Right ventricle myocardium inferior (tissue), 1 donor: ENCODE measurements around the gene RSPH6A. TPM values are rescaled to one million over a fixed set of nuclear protein-coding genes. Genes with fewer than 3 reads are reported as not detected.

Experiments
- ATAC-seq: fragments of 200-7000 bp; cut with Tn5 transposase; one replicate; pipeline ENCODE4 v1.9.1; 2020; ENCODE audit warnings: mild to moderate bottlenecking, moderate library complexity
- DNase-seq: peaks from one replicate; pipeline ENCODE4 v3.0.0; 2021; ENCODE audit errors: missing footprints
- intact Hi-C: fragments of 100-400 bp; cut with DNase I; formaldehyde crosslinking; loops from one replicate; pipeline ENCODE4 v1.11.0; 2022
- long read RNA-seq: library from polyadenylated mRNA; unstranded; transcript quantifications from one replicate; pipeline ENCODE4 v2.0.0, GENCODE V29; 2021
- total RNA-seq: library from RNA; stranded (reverse); fragmentation: NEBNext Ultra II Directional; extraction: Animal tissue kit (Norgen Biotek cat#: 25700); gene quantifications from one replicate; pipeline ENCODE4 v1.2.1, GENCODE V29; 2021
- donor health status: DM: no; HTN: yes; CAD: no; lungs with severe emphysema.

Gene RSPH6A
- total RNA-seq = not detected
- long read RNA-seq = 0 reads

DNA sequence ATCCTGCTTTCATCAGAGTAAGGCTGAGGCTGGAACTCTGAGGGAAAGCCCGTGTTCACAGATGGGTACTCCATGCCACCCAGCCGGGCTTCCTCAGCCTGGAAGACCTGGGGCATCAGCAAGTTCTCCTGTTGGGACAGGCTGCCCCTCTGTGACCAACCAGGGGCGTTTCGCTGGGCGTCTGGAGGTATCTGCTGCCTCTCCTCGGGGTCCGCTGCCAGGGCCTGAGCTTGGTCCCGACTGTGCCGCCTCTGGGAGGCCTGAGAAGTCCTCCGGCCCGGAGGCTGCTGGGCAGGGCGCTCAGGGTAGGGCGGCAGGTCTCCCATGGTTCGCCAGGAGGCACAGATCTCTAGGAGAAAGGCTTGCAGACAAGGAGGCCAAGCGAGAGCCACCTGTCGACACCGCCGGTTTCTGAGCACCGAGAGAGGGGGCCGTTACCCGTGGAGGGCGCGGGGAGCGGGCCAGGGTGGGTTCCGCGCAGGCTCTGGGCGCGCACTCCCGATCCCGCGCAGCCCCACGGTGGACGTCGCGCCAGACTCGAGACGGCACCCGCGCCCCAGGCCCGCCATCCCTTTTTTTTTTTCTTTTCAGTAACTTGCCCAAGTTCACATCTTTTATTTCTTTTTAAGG lies at the start of gene RSPH6A:
TSS of gene RSPH6A (minus strand) at position 458 of the 630 bp plus-strand sequence. CDS start at position 326, 132 bp downstream.
- no peak for DNase-seq
- ATAC-seq = no peak
- intact Hi-C loops = loop anchor here (5.0 kb wide), 1 partner anchor 72 kb away; the partner anchor contains the start of gene IRF2BP1

- DNase-seq (no peak), ATAC-seq (no peak)
- intact Hi-C loops = loop anchor here (5.0 kb wide), 1 partner anchor 92 kb away; no protein-coding TSS in a partner anchor
Measured at GRCh38 chr19:45864629-45865082, 49.5 kb upstream of the RSPH6A start.

DNA sequence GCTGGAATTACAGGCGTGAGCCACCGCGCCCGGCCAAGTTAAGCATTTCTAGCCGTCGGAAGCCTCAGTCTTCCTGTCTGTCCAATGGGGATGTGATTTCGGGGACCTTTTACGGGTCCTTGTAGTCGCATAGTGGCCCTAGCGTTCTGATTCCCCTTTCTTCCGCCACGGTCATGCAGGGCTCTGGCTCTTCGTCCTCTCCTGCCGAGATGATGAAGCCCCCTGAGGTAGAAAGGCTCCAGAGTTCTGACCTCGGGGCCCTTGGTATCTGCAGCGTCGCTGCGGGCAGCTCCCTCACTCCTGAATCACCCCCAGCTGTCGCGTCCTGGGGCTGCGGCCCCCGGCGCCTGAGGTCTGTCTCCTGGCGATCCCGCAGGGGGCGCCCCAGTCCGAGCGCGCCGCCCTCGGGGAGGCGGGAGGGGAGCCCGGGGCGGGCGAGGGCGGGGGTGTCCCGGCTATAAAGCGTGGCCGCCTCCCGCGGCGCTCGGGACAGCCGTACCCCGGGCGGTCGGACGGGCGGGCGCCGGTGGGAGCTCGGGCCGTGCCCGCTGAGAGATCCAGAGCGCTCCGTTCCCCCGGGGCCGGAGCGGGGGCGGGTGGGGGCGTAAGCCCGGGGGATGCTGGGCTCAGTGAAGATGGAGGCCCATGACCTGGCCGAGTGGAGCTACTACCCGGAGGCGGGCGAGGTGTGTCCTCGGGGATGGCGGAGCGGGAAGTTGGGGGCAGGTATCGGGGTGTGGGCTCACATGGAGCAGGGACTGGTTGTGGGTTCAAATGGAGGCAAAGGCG lies 48.9 kb upstream of the RSPH6A start, which contains the start of gene FOXA3:
TSS of gene FOXA3 (plus strand) at position 487 of the 789 bp plus-strand sequence. CDS start at position 618, 131 bp downstream.
- ATAC-seq = peak; percentile 18
- intact Hi-C loops = loop anchor here (1.0 to 5.0 kb wide), 3 partner anchors 23 to 92 kb away; partner anchors contain the start of genes IRF2BP1 and MYPOP
- peak; percentile 74 for DNase-seq

DNA sequence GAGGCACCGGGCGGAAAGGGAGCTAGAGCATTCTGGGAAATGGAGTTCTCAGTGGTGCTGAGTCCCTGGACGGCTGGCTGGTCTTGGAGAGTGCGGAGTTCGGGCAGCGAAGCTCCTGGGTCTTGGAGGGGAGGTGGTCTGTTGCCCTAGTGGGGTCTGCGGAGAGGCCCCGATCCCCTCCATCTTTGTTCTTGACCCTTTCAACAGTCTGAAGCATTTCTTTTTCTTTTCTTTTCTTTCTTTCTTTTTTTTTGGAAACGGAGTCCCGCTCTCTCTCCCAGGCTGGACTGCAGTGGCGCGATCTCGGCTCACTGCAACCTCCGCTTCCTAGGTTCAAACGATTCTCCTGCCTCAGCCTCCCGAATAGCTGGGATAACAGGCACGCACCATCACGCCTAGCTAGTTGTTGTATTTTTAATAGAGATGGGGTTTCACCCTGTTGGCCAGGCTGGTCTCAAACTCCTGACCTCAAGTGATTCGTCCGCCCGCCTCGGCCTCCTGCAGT lies 48.3 kb upstream of the RSPH6A start:
- intact Hi-C loops = loop anchor here (1.0 to 5.0 kb wide), 3 partner anchors 23 to 91 kb away; partner anchors contain the start of genes IRF2BP1 and MYPOP
- DNase-seq = no peak
- ATAC-seq = no peak

GRCh38 chr19:45862564-45863334 lies 47.6 kb upstream of the RSPH6A start, which contains the start of gene SYMPK:
Gene SYMPK (minus strand): TSS chr19:45863147. CDS start chr19:45854495, 8,652 bp downstream.
- ATAC-seq (peak; percentile 100), DNase-seq (peak; percentile 99)
- intact Hi-C loops = loop anchor here (1.0 to 5.0 kb wide), 3 partner anchors 24 to 90 kb away; partner anchors contain the start of genes IRF2BP1 and MYPOP

DNA sequence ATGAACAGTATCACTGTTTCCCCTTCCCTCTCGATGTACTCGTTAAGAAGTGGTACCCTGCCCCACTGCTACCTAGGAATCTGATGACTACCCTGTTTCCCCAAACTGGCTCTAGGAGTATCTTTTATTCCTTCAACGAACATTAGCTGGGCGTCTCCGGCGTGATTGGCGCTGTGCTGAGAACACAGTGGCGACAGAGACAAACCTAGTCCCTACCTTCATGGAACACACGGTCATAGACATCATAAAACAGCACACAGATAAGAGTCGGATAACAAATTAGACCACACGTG lies 47.1 kb upstream of the RSPH6A start:
- no peak for ATAC-seq
- no peak for DNase-seq
- intact Hi-C loops = loop anchor here (2.0 to 5.0 kb wide), 2 partner anchors 25 to 90 kb away; partner anchors contain the start of gene IRF2BP1

DNA sequence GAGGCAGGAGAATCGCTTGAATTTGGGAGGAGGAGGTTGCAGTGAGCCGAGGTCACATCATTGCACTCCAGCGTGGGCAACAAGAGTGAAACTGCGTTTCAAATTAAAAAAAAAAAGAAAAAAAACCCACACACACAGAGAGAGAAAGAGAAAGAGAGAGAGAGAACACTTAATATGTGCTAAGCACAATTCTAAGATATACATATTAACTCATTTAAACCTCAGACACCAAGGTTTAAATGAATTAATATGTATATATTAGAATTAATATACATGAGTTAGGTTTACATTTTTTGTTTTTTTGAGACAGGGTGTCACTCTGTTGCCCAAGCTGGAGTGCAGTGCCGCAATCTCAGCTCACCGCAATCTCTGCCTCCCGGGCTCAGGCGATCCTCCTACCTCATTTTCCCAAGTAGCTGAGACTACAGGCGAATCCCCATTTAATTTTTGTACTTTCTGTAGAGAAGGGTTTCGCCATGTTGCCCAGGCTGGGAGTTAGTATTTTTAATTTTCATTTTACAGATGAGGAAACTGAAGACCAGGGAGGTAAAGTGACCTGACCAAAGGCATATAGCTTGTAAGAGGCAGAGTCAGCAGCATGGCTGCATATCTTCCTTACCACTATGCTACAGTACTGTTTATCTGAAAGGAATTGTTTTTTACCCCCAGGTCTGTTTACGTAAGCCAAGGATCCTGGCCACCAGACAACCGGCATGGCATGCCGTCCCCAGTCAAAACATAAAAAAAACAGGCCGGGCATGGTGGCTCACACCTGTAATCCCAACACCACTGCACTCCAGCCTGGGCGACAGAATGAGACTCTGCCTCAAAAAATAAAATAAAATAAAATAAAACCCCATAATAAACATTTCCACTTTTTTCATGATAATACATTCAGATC lies 45.5 kb upstream of the RSPH6A start:
- no peak for ATAC-seq
- intact Hi-C loops = loop anchor here (5.0 kb wide), 1 partner anchor 88 kb away; no protein-coding TSS in a partner anchor

GRCh38 chr19:45854167-45854778 lies 39.2 kb upstream of the RSPH6A start:
- intact Hi-C loops = no loop called here
- DNase-seq (no peak), ATAC-seq (no peak)

More for the DNA sequence above, 45.5 kb upstream of the RSPH6A start:
- DNase-seq = no peak

DNA sequence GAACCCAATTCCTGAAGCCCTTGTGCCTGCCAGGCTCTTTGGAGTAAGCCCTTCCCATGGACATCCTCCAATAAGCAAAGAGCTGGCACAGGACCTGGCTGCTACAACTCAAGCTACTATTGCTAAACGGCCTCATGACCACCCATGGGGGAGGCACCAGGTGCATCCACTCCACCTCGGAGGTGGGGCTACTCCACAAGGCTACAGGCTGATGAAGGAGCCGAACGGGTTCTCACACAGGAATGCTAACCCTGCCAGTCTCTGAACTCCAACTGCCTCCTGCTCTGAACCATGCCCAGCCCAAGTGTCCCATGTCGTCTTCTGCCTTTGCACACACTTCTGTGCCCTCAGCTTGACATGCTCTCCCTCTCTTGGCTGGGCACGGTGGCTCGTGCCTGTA lies 37.9 kb upstream of the RSPH6A start:
- DNase-seq = no peak
- ATAC-seq = no peak
- intact Hi-C loops = no loop called here

- ATAC-seq = no peak
- intact Hi-C loops = no loop called here
- no peak for DNase-seq
Measured at GRCh38 chr19:45852145-45852750, 37.1 kb upstream of the RSPH6A start.

GRCh38 chr19:45848922-45849321 lies 33.8 kb upstream of the RSPH6A start:
- ATAC-seq (no peak), DNase-seq (no peak)
- intact Hi-C loops = no loop called here

DNA sequence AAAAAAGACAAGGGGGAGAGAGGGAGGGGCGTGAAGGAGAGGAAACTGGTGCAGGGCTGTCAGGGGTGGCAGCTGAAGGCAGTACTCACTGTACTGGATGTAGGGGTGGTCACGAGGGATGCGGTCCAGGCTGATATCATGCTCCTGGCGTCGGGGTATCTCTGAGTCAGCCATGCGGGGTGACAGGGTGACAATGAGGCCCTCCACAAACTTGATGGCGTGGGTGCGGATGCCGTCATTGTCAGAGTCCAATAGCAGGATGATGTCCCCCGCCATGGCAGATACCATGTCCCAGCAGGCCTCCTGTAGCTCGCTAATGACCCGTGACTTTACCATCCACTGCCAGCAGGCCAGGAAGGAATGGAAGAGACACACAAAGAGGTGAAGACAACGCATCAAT lies 32.6 kb upstream of the RSPH6A start:
- intact Hi-C loops = no loop called here
- DNase-seq = no peak
- no peak for ATAC-seq

- no peak for ATAC-seq
- intact Hi-C loops = no loop called here
- no peak for DNase-seq
Measured at GRCh38 chr19:45842198-45842597, 27.1 kb upstream of the RSPH6A start.

- DNase-seq (no peak), ATAC-seq (no peak)
- intact Hi-C loops = no loop called here
Measured at GRCh38 chr19:45834970-45835369, 19.9 kb upstream of the RSPH6A start.

GRCh38 chr19:45828945-45829344 lies 13.8 kb upstream of the RSPH6A start:
- intact Hi-C loops = no loop called here
- ATAC-seq = peak; percentile 10
- DNase-seq = no peak

DNA sequence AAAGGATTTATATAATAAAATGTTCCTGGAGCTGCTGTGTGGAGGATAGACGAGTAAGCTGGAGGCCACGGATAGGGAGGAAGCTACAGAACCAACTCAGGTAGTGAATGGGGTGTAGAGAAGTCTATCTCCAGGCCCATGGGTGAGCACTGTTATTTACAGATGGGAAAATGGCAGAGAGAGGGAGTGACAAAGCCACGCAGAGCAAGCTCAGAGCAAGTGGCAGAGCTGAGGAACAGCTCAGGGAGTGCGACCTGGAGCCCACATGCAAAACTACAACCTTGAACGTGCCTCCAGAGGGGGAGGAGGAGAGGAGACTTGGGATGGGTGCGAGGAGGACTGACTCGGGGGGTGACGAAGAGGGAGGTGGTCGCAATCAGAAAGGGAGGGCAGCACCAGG lies 13.4 kb upstream of the RSPH6A start:
- DNase-seq = no peak
- intact Hi-C loops = no loop called here
- peak; percentile 4 for ATAC-seq
